Measurements from ENCODE around the gene RPS24.
A peak's percentile ranks its signal among the peaks of the same experiment; 100 is the strongest.

The RPS24 gene

GRCh38 chr10:78035933-78036583 lies 2.4 kb downstream of the RPS24 start:
- H3K4me3 ChIP-seq (ENCODE audit: low read length) = peak overlapping the region; percentile 100
- no peak for DNase-seq (ENCODE audit: low read depth)
- TF ChIP-seq CTCF (conservative IDR thresholded peaks at IDR 0.05; ENCODE audit: low read depth, low read length) = no peak

- no peak for TF ChIP-seq CTCF (conservative IDR thresholded peaks at IDR 0.05; ENCODE audit: low read depth, low read length)
- no peak for DNase-seq (ENCODE audit: low read depth)
- no peak overlapping the region for H3K4me3 ChIP-seq (ENCODE audit: low read length)
Observed at GRCh38 chr10:78038105-78038504, 4.4 kb downstream of the RPS24 start.

GRCh38 chr10:78038791-78039547 lies 5.3 kb downstream of the RPS24 start:
- H3K4me3 ChIP-seq (ENCODE audit: low read length) = no peak overlapping the region
- DNase-seq (ENCODE audit: low read depth) = no peak
- no peak for TF ChIP-seq CTCF (conservative IDR thresholded peaks at IDR 0.05; ENCODE audit: low read depth, low read length)

GRCh38 chr10:78039743-78040142 lies 6.1 kb downstream of the RPS24 start:
- no peak for DNase-seq (ENCODE audit: low read depth)
- no peak overlapping the region for H3K4me3 ChIP-seq (ENCODE audit: low read length)
- TF ChIP-seq CTCF (conservative IDR thresholded peaks at IDR 0.05; ENCODE audit: low read depth, low read length) = no peak

GRCh38 chr10:78041170-78042057 lies 7.8 kb downstream of the RPS24 start:
- DNase-seq (ENCODE audit: low read depth) = no peak
- no peak overlapping the region for H3K4me3 ChIP-seq (ENCODE audit: low read length)
- no peak for TF ChIP-seq CTCF (conservative IDR thresholded peaks at IDR 0.05; ENCODE audit: low read depth, low read length)

- no peak for TF ChIP-seq CTCF (conservative IDR thresholded peaks at IDR 0.05; ENCODE audit: low read depth, low read length)
- DNase-seq (ENCODE audit: low read depth) = no peak
- H3K4me3 ChIP-seq (ENCODE audit: low read length) = no peak overlapping the region
Observed at GRCh38 chr10:78042058-78042751, 8.5 kb downstream of the RPS24 start.
